Loucy (cell line): ENCODE data around the gene PBX4.

Source experiments
- H2AFZ ChIP-seq: fragments of 200-600 bp; sonication (generic); 2 replicates; pipeline ENCODE4 v1.6.0; 2016; ENCODE audit warnings: antibody characterized with exemption, mild to moderate bottlenecking, low read length, moderate library complexity
- H3F3A ChIP-seq: fragments of 200-600 bp; 2 replicates; pipeline ENCODE4 v1.6.0; 2016; ENCODE audit warnings: antibody characterized with exemption, low read depth, mild to moderate bottlenecking
- H3K27me3 ChIP-seq: fragments of 200-600 bp; sonication (generic); 2 replicates; pipeline ENCODE4 v1.6.1; 2014; ENCODE audit warnings: low read length, mild to moderate bottlenecking; ENCODE audit not compliant: insufficient read depth, poor library complexity, severe bottlenecking
- H3K36me3 ChIP-seq: fragments of 200-600 bp; sonication (generic); 2 replicates; pipeline ENCODE4 v1.6.1; 2016; ENCODE audit warnings: low read length; ENCODE audit not compliant: insufficient read depth
- H3K4me1 ChIP-seq: fragments of 200-600 bp; sonication (generic); 2 replicates; pipeline ENCODE4 v1.5.1; 2014; ENCODE audit warnings: low read length, mild to moderate bottlenecking; ENCODE audit not compliant: insufficient read depth, poor library complexity, severe bottlenecking
- H3K4me2 ChIP-seq: fragments of 200-600 bp; sonication (generic); 2 replicates; pipeline ENCODE4 v1.6.0; 2014; ENCODE audit warnings: antibody characterized with exemption, low read length, low read depth, mild to moderate bottlenecking; ENCODE audit not compliant: poor library complexity, severe bottlenecking
- H3K4me3 ChIP-seq: fragments of 200-600 bp; sonication (generic); 2 replicates; pipeline ENCODE4 v1.5.1; 2014; ENCODE audit warnings: low read length, mild to moderate bottlenecking, mixed read lengths; ENCODE audit not compliant: poor library complexity, severe bottlenecking
- H3K79me2 ChIP-seq: fragments of 200-600 bp; sonication (generic); 2 replicates; pipeline ENCODE4 v1.6.1; 2014; ENCODE audit warnings: low read length; ENCODE audit not compliant: insufficient read depth
- H3K9ac ChIP-seq: fragments of 200-600 bp; sonication (generic); 2 replicates; pipeline ENCODE4 v1.6.0; 2014; ENCODE audit warnings: mild to moderate bottlenecking, low read depth, low read length, moderate library complexity; ENCODE audit not compliant: poor library complexity, severe bottlenecking
- H3K9me2 ChIP-seq: fragments of 200-600 bp; sonication (generic); replicated peaks from 2 replicates; pipeline ENCODE4 v1.6.1; 2016; ENCODE audit warnings: low read depth, low read length, mixed read lengths
- H3K9me3 ChIP-seq: fragments of 200-600 bp; sonication (generic); 2 replicates; pipeline ENCODE4 v1.6.1; 2014; ENCODE audit warnings: mild to moderate bottlenecking, antibody characterized with exemption, low read length, low read depth; ENCODE audit not compliant: insufficient read depth
- H4K20me1 ChIP-seq: fragments of 200-600 bp; sonication (generic); 2 replicates; pipeline ENCODE4 v1.6.0; 2014; ENCODE audit warnings: antibody characterized with exemption, low read length, mild to moderate bottlenecking; ENCODE audit not compliant: insufficient read depth, poor library complexity, severe bottlenecking
- EZH2phosphoT487 ChIP-seq: fragments of 200-600 bp; IDR thresholded peaks from 2 replicates; pipeline ENCODE4 v1.6.1; 2018; ENCODE audit warnings: antibody characterized with exemption, mild to moderate bottlenecking, moderate library complexity, borderline replicate concordance
- TF ChIP-seq, protein P1 (sequence below): fragments of 200-600 bp; sonication (generic); conservative IDR thresholded peaks from 2 replicates; pipeline ENCODE4 v1.5.1; 2014; ENCODE audit warnings: mild to moderate bottlenecking, antibody characterized with exemption, low read length

PBX4 gene

DNA sequence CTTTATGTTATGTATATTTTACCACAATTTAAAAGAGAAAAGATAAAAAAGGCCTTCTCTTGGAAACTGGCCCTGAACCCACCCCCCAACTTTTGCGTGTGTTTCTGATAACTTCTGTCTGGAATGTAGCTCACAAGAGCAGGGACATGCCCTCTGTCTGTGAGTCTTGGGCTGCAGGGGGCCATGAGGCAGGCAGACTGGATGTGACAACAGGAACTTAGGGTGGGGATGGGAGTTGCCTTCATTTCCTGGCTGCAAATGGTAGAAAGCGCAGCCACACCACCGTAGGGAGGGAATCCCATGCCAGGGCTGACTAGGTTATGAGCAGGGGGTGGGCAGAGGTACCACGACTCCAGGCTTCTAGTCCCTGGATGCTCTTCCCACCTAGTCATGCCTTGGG, 58.6 kb downstream of the PBX4 start:
- H4K20me1 ChIP-seq = no peaks in the 10 kb centered on the region
- no peak overlapping the region for H2AFZ ChIP-seq
- no peaks in the 10 kb centered on the region for H3K4me1 ChIP-seq
- H3K4me3 ChIP-seq = no peak overlapping the region
- H3K9me3 ChIP-seq = no peaks in the 10 kb centered on the region
- H3F3A ChIP-seq = no peaks in the 10 kb centered on the region
- no peak overlapping the region for H3K9ac ChIP-seq
- TF ChIP-seq, protein P1, sequence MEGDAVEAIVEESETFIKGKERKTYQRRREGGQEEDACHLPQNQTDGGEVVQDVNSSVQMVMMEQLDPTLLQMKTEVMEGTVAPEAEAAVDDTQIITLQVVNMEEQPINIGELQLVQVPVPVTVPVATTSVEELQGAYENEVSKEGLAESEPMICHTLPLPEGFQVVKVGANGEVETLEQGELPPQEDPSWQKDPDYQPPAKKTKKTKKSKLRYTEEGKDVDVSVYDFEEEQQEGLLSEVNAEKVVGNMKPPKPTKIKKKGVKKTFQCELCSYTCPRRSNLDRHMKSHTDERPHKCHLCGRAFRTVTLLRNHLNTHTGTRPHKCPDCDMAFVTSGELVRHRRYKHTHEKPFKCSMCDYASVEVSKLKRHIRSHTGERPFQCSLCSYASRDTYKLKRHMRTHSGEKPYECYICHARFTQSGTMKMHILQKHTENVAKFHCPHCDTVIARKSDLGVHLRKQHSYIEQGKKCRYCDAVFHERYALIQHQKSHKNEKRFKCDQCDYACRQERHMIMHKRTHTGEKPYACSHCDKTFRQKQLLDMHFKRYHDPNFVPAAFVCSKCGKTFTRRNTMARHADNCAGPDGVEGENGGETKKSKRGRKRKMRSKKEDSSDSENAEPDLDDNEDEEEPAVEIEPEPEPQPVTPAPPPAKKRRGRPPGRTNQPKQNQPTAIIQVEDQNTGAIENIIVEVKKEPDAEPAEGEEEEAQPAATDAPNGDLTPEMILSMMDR = no peak
- no peak for TF ChIP-seq EZH2phosphoT487
- no peaks in the 10 kb centered on the region for H3K9me2 ChIP-seq
- no peaks in the 10 kb centered on the region for H3K36me3 ChIP-seq
- no peaks in the 10 kb centered on the region for H3K79me2 ChIP-seq
- H3K4me2 ChIP-seq = no peak overlapping the region
- no peaks in the 10 kb centered on the region for H3K27me3 ChIP-seq

- H2AFZ ChIP-seq = no peak overlapping the region
- no peaks in the 10 kb centered on the region for H3K9me2 ChIP-seq
- H4K20me1 ChIP-seq = no peaks in the 10 kb centered on the region
- H3K4me2 ChIP-seq = no peak overlapping the region
- TF ChIP-seq EZH2phosphoT487 = no peak
- TF ChIP-seq, protein P1 = no peak
- no peaks in the 10 kb centered on the region for H3K36me3 ChIP-seq
- H3F3A ChIP-seq = no peaks in the 10 kb centered on the region
- H3K27me3 ChIP-seq = no peaks in the 10 kb centered on the region
- H3K79me2 ChIP-seq = no peaks in the 10 kb centered on the region
- no peaks in the 10 kb centered on the region for H3K9me3 ChIP-seq
- no peak overlapping the region for H3K9ac ChIP-seq
- no peak overlapping the region for H3K4me3 ChIP-seq
- H3K4me1 ChIP-seq = no peaks in the 10 kb centered on the region
These were observed 59.9 kb downstream of the PBX4 start for GRCh38 chr19:19558636-19559035.

- no peak overlapping the region for H3K9ac ChIP-seq
- TF ChIP-seq, protein P1 = no peak
- TF ChIP-seq EZH2phosphoT487 = no peak
These were observed 60.4 kb downstream of the PBX4 start for GRCh38 chr19:19558055-19558454.

More at GRCh38 chr19:19558055-19558454, 60.4 kb downstream of the PBX4 start:
- Histone ChIP-seq H3K9me3 (no peaks in the 10 kb centered on the region), H3K4me2 (no peak overlapping the region), H3K4me1 (no peaks in the 10 kb centered on the region), H3K36me3 (no peaks in the 10 kb centered on the region), H2AFZ (no peak overlapping the region), H4K20me1 (no peaks in the 10 kb centered on the region), H3K9me2 (no peaks in the 10 kb centered on the region), H3K79me2 (no peaks in the 10 kb centered on the region), H3F3A (no peaks in the 10 kb centered on the region), H3K4me3 (no peak overlapping the region), H3K27me3 (no peaks in the 10 kb centered on the region)
